HCT116 (cell line): ENCODE data around the gene GSTM3. TPM values are rescaled to one million over a fixed set of nuclear protein-coding genes. Genes with fewer than 3 reads are reported as not detected.
"Not testable (repeated sequence)": the region's sequence is repeated elsewhere in the genome, so short reads cannot be mapped to it uniquely, and the experiment has no call there.

ENCODE experiments used
- ATAC-seq: fragments of 200-7000 bp; cut with Tn5 transposase; 2 replicates; pipeline ENCODE4 v1.9.1; 2020; ENCODE audit warnings: mild to moderate bottlenecking, moderate library complexity
- BruUV-seq: library from RNA; stranded (reverse); fragments of 400-500 nt; replicated peaks from 2 replicates; lab custom pipeline; 2021; lab: Mats Ljungman, UMichigan
- CTCF ChIA-PET: fragments of 300-600 bp; sonication (Branson Sonifier 250); formaldehyde crosslinking; loops from one replicate; lab custom pipeline; 2021; ENCODE audit warnings: antibody characterized with exemption; lab: Charles Lee
- POLR2A ChIA-PET: fragments of 300-600, 350-600 bp; sonication (Branson Sonifier 250); formaldehyde crosslinking; loops from one replicate; lab custom pipeline; 2021; ENCODE audit warnings: antibody characterized with exemption; lab: Charles Lee
- RAD21 ChIA-PET, 2 experiments: fragments of 300-600 bp; sonication (Branson Sonifier 250); formaldehyde crosslinking; loops; one replicate each; lab custom pipeline; 2023; ENCODE audit warnings: low total read pairs in 2 of 2; ENCODE audit not compliant: uncharacterized antibody in 2 of 2, unreplicated experiment in 2 of 2, low non-redundant PET in 1 of 2; lab: Charles Lee
- DNase-seq: peaks from one replicate; pipeline ENCODE4 v3.0.0-alpha.2; 2010; ENCODE audit warnings: low read depth, low spot score
- H2AFZ ChIP-seq: fragments of 200-600 bp; shearing (Covaris generic), sonication (generic); 2 replicates; pipeline ENCODE4 v1.6.1; 2017; ENCODE audit warnings: low read depth, mixed run types, mixed read lengths, antibody characterized with exemption, low read length; ENCODE audit not compliant: poor library complexity, severe bottlenecking
- H3K27ac ChIP-seq: 2 replicates; pipeline ENCODE4 v1.5.1; 2012; ENCODE audit warnings: low read depth, low read length
- H3K27me3 ChIP-seq: fragments of 200-600 bp; sonication (generic); 2 replicates; pipeline ENCODE4 v1.6.1; 2016; ENCODE audit warnings: mixed run types, low read length, mixed read lengths; ENCODE audit not compliant: insufficient read depth
- H3K36me3 ChIP-seq, 2 experiments: fragments of 200-500 bp in 1 of 2; fragments of 200-600 bp in 1 of 2; sonication (Bioruptor generic) in 1 of 2; sonication (generic) in 1 of 2; 2 replicates each; pipeline versions ENCODE4 v1.5.1 to v1.6.1; 2014 to 2016; ENCODE audit warnings: low read length in 2 of 2, inconsistent platforms in 1 of 2, mixed read lengths in 1 of 2, mixed run types in 1 of 2; ENCODE audit not compliant: insufficient read depth in 2 of 2, control insufficient read depth in 1 of 2
- H3K4me1 ChIP-seq, 2 experiments: fragments of 200-600 bp in 1 of 2; sonication (generic) in 1 of 2; 2 replicates each; pipeline versions ENCODE4 v1.5.1 to v1.6.1; 2012 to 2017; ENCODE audit warnings: low read length in 2 of 2, inconsistent platforms in 1 of 2, mild to moderate bottlenecking in 1 of 2, mixed read lengths in 1 of 2, mixed run types in 1 of 2, moderate library complexity in 1 of 2; ENCODE audit not compliant: insufficient read depth in 2 of 2, control insufficient read depth in 1 of 2
- H3K4me2 ChIP-seq: fragments of 200-600 bp; sonication (generic); 2 replicates; pipeline ENCODE4 v1.6.1; 2017; ENCODE audit warnings: mixed run types, low read length, mixed read lengths
- H3K4me3 ChIP-seq, 2 experiments: fragments of 200-600 bp in 1 of 2; sonication (generic) in 1 of 2; replicated peaks in 1 of 2; 2 replicates each; pipeline ENCODE4 v1.5.1; 2011 to 2016; ENCODE audit warnings: low read length in 2 of 2, control low read depth in 1 of 2, low read depth in 1 of 2, mild to moderate bottlenecking in 1 of 2, mixed read lengths in 1 of 2, mixed run types in 1 of 2
- H3K79me2 ChIP-seq: fragments of 200-600 bp; sonication (generic); 2 replicates; pipeline ENCODE4 v1.6.1; 2017; ENCODE audit warnings: mild to moderate bottlenecking, mixed run types, low read length, moderate library complexity, mixed read lengths; ENCODE audit not compliant: insufficient read depth
- H3K9ac ChIP-seq: fragments of 200-600 bp; sonication (generic); 2 replicates; pipeline ENCODE4 v1.6.1; 2016; ENCODE audit warnings: low read length, mixed read lengths
- H3K9me2 ChIP-seq: fragments of 200-600 bp; sonication (generic), shearing (Covaris generic); 2 replicates; pipeline ENCODE4 v1.6.1; 2017; ENCODE audit warnings: mixed run types, mild to moderate bottlenecking, moderate library complexity; ENCODE audit not compliant: insufficient read depth
- H3K9me3 ChIP-seq, 2 experiments: fragments of 200-500 bp in 1 of 2; fragments of 200-600 bp in 1 of 2; sonication (Bioruptor generic) in 1 of 2; sonication (generic) in 1 of 2; 2 replicates each; pipeline ENCODE4 v1.6.1; 2014 to 2017; ENCODE audit warnings: low read length in 2 of 2, mixed read lengths in 2 of 2, inconsistent platforms in 1 of 2, low read depth in 1 of 2, mild to moderate bottlenecking in 1 of 2, mixed run types in 1 of 2, moderate library complexity in 1 of 2; ENCODE audit not compliant: control insufficient read depth in 1 of 2, insufficient read depth in 1 of 2
- H4K20me1 ChIP-seq: fragments of 200-600 bp; sonication (generic), shearing (Covaris generic); 2 replicates; pipeline ENCODE4 v1.6.1; 2017; ENCODE audit warnings: mixed run types, mild to moderate bottlenecking, moderate library complexity; ENCODE audit not compliant: insufficient read depth
- intact Hi-C: fragments of 100-400 bp; cut with micrococcal nuclease; formaldehyde crosslinking; loops from 2 replicates; pipeline ENCODE4 v1.10.0; 2022
- total RNA-seq: library from RNA; stranded (reverse); gene quantifications from one replicate; pipeline ENCODE4 v1.2.1, GENCODE V29; 2021; ENCODE audit not compliant: unreplicated experiment

Gene GSTM3
- total RNA-seq, 1 experiment from 2014 or later: 0.39 TPM

- H3K9me2 ChIP-seq, H3K9ac ChIP-seq, H3K4me3 ChIP-seq, RAD21 ChIA-PET, ATAC-seq, POLR2A ChIA-PET, H3K4me1 ChIP-seq, H3K79me2 ChIP-seq, H3K27me3 ChIP-seq, H3K9me3 ChIP-seq, BruUV-seq, DNase-seq, H3K36me3 ChIP-seq, H4K20me1 ChIP-seq, intact Hi-C loops, H2AFZ ChIP-seq, CTCF ChIA-PET, H3K4me2 ChIP-seq, H3K27ac ChIP-seq: not testable (repeated sequence)
Measured at GRCh38 chr1:109711593-109712320, 29.1 kb downstream of the GSTM3 start, which contains the start of gene GSTM5. Gene GSTM5, plus strand, starts transcription at chr1:109712251. Its CDS starts 62 bp downstream, at chr1:109712313.

DNA sequence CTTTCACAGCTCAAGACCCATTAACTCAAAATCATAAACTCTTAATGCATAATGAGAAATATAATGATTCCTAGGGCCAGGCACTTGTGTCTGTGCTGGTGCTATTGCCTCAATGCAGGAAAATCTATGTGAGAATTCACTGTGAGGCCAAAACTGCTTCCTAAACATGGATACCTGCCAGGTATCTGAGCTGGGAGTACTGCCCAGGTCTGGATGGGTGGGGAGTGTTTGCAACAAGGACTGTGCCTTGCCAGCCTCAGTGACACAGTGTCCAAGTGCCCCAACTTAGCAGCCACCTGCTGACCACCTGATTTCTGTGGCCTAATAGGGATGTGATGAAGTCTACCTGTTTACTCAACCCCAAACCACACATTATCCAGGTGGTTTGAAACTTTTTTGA, 31.0 kb downstream of the GSTM3 start:
- H3K36me3 ChIP-seq, H4K20me1 ChIP-seq, POLR2A ChIA-PET, H2AFZ ChIP-seq, H3K27me3 ChIP-seq, H3K27ac ChIP-seq, BruUV-seq, H3K79me2 ChIP-seq, H3K9me3 ChIP-seq, H3K4me3 ChIP-seq, RAD21 ChIA-PET, ATAC-seq, H3K9me2 ChIP-seq, DNase-seq, H3K4me1 ChIP-seq, H3K4me2 ChIP-seq, CTCF ChIA-PET, H3K9ac ChIP-seq: not testable (repeated sequence)
- intact Hi-C loops: loop anchor here (5.0 kb wide), 1 partner anchor 38 kb away; no protein-coding TSS in a partner anchor

GRCh38 chr1:109708949-109709348, 31.9 kb downstream of the GSTM3 start:
- H2AFZ ChIP-seq, H3K79me2 ChIP-seq, H3K36me3 ChIP-seq, DNase-seq, H4K20me1 ChIP-seq, H3K27ac ChIP-seq, H3K27me3 ChIP-seq, BruUV-seq, RAD21 ChIA-PET, ATAC-seq, H3K9me3 ChIP-seq, H3K4me2 ChIP-seq, H3K4me1 ChIP-seq, H3K9me2 ChIP-seq, CTCF ChIA-PET, H3K4me3 ChIP-seq, POLR2A ChIA-PET, H3K9ac ChIP-seq: not testable (repeated sequence)
- intact Hi-C loops: loop anchor here (5.0 kb wide), 1 partner anchor 37 kb away; no protein-coding TSS in a partner anchor
